PFSK-1 (cell line): ENCODE results near the gene UBAP2.

Source experiments
- FOXP2 ChIP-seq: optimal IDR thresholded peaks from 2 replicates; pipeline ENCODE3; 2011; ENCODE audit warnings: borderline replicate concordance, control low read depth, inconsistent platforms; ENCODE audit not compliant: insufficient read depth; ENCODE audit errors: extremely low read length, extremely low read depth
- POLR2AphosphoS5 ChIP-seq: IDR thresholded peaks from 2 replicates; pipeline ENCODE4 v1.6.1; 2012; ENCODE audit warnings: low read depth, mild to moderate bottlenecking, control low read depth, low read length, moderate library complexity
- REST ChIP-seq, 2 experiments: IDR thresholded peaks; 2 replicates each; pipeline versions ENCODE4 v1.6.1 to v1.8.0; 2011 to 2012; ENCODE audit warnings: low read depth in 2 of 2, low read length in 2 of 2, control low read depth in 1 of 2, inconsistent platforms in 1 of 2, mild to moderate bottlenecking in 1 of 2, moderate library complexity in 1 of 2; ENCODE audit not compliant: insufficient read depth in 1 of 2
- SIN3A ChIP-seq: IDR thresholded peaks from 2 replicates; pipeline ENCODE4 v1.6.1; 2012; ENCODE audit warnings: mild to moderate bottlenecking, low read length, moderate library complexity, borderline replicate concordance; ENCODE audit not compliant: insufficient read depth
- TAF1 ChIP-seq: IDR thresholded peaks from 2 replicates; pipeline ENCODE4 v1.6.1; 2012; ENCODE audit warnings: low read length, control low read depth, borderline replicate concordance; ENCODE audit not compliant: insufficient read depth

Gene UBAP2

GRCh38 chr9:33894316-33894715 lies 154.4 kb downstream of the UBAP2 start:
- TF ChIP-seq POLR2AphosphoS5, result no peak
- no peak for TF ChIP-seq TAF1
- TF ChIP-seq REST (IDR thresholded peaks at IDR 0.05; ENCODE audit: insufficient read depth in 1 of 2, low read depth in 2 of 2, low read length in 2 of 2), result no peak
- no peak for TF ChIP-seq SIN3A
- no peak for TF ChIP-seq FOXP2

- TF ChIP-seq TAF1 (no peak), FOXP2 (no peak), SIN3A (no peak), POLR2AphosphoS5 (no peak), REST (IDR thresholded peaks at IDR 0.05; ENCODE audit: insufficient read depth in 1 of 2, low read depth in 2 of 2, low read length in 2 of 2) (no peak)
These were observed 154.8 kb downstream of the UBAP2 start for GRCh38 chr9:33893861-33894260.

- no peak for TF ChIP-seq POLR2AphosphoS5
These were observed 162.7 kb downstream of the UBAP2 start for GRCh38 chr9:33885948-33886347.

- TF ChIP-seq REST (IDR thresholded peaks at IDR 0.05; ENCODE audit: insufficient read depth in 1 of 2, low read depth in 2 of 2, low read length in 2 of 2) (no peak), POLR2AphosphoS5 (no peak)
These were observed 163.6 kb downstream of the UBAP2 start for GRCh38 chr9:33884856-33885701.

- TF ChIP-seq SIN3A (no peak), TAF1 (no peak), REST (IDR thresholded peaks at IDR 0.05; ENCODE audit: insufficient read depth in 1 of 2, low read depth in 2 of 2, low read length in 2 of 2) (no peak), FOXP2 (no peak), POLR2AphosphoS5 (no peak)
These were observed 167.1 kb downstream of the UBAP2 start for GRCh38 chr9:33881635-33882034.
